HG03521 (cell line): ENCODE measurements around the gene C12orf57.

ENCODE experiments used
- ATAC-seq: cut with Tn5 transposase; IDR thresholded peaks from one replicate; pipeline ENCODE4 v1.9.1; 2021; ENCODE audit warnings: mild to moderate bottlenecking, moderate library complexity; ENCODE audit not compliant: unreplicated experiment

Gene C12orf57

GRCh38 chr12:6987956-6988553, 44.2 kb downstream of the C12orf57 start:
- no peak for ATAC-seq
